SK-N-SH (cell line): ENCODE measurements around the gene TNK2. TPM values are rescaled to one million over a fixed set of nuclear protein-coding genes. Genes with fewer than 3 reads are reported as not detected.

Experiments
- CTCF ChIA-PET: fragments of 300-600, 350-600 bp; formaldehyde crosslinking; extraction: SDS; loops from one replicate; lab custom pipeline; 2021; lab: Yijun Ruan, JAX
- POLR2A ChIA-PET: fragments of 350-600 bp; sonication (Branson Sonifier 250); formaldehyde crosslinking; extraction: SDS; loops from one replicate; lab custom pipeline; 2020; ENCODE audit warnings: antibody characterized with exemption, inconsistent platforms; lab: Yijun Ruan, JAX
- DNase-seq: peaks from one replicate; pipeline ENCODE4 v3.0.0; 2012
- H2AFZ ChIP-seq: fragments of 200-600 bp; sonication (generic); 2 replicates; pipeline ENCODE4 v1.8.1; 2016; ENCODE audit warnings: antibody characterized with exemption, mild to moderate bottlenecking, low read depth
- H3F3A ChIP-seq: fragments of 200-600 bp; sonication (generic); replicated peaks from 2 replicates; pipeline ENCODE3; 2016; ENCODE audit warnings: antibody characterized with exemption, mild to moderate bottlenecking; ENCODE audit not compliant: insufficient read depth
- H3K27ac ChIP-seq, 2 experiments: fragments of 200-500 bp in 1 of 2; fragments of 200-600 bp in 1 of 2; sonication (Bioruptor generic) in 1 of 2; sonication (generic), shearing (Covaris generic) in 1 of 2; 2 replicates each; pipeline versions ENCODE4 v1.5.1 to v1.6.1; 2014 to 2016; ENCODE audit warnings: low read depth in 2 of 2, inconsistent platforms in 1 of 2, low read length in 1 of 2, mild to moderate bottlenecking in 1 of 2, mixed read lengths in 1 of 2
- H3K27me3 ChIP-seq: fragments of 200-600 bp; sonication (generic), shearing (Covaris generic); 2 replicates; pipeline ENCODE4 v1.6.1; 2016; ENCODE audit warnings: mixed run types; ENCODE audit not compliant: insufficient read depth
- H3K36me3 ChIP-seq, 2 experiments: fragments of 200-500 bp in 1 of 2; fragments of 200-600 bp in 1 of 2; sonication (Bioruptor generic) in 1 of 2; sonication (generic) in 1 of 2; replicated peaks in 1 of 2; 2 replicates each; pipeline versions ENCODE3 to v1.5.1; 2014 to 2016; ENCODE audit warnings: low read length in 1 of 2, mild to moderate bottlenecking in 1 of 2; ENCODE audit not compliant: insufficient read depth in 2 of 2, control insufficient read depth in 1 of 2
- H3K4me1 ChIP-seq, 2 experiments: fragments of 200-500 bp in 1 of 2; fragments of 200-600 bp in 1 of 2; sonication (Bioruptor generic) in 1 of 2; sonication (generic), shearing (Covaris generic) in 1 of 2; 2 replicates each; pipeline versions ENCODE4 v1.5.1 to v1.6.1; 2014 to 2016; ENCODE audit warnings: low read depth in 1 of 2, low read length in 1 of 2, mixed run types in 1 of 2; ENCODE audit not compliant: insufficient read depth in 2 of 2, control insufficient read depth in 1 of 2
- H3K4me2 ChIP-seq: fragments of 200-600 bp; sonication (generic), shearing (Covaris generic); 2 replicates; pipeline ENCODE4 v1.6.1; 2017; ENCODE audit warnings: mixed run types
- H3K4me3 ChIP-seq, 2 experiments: fragments of 200-500 bp in 1 of 2; fragments of 200-600 bp in 1 of 2; sonication (Bioruptor generic) in 1 of 2; sonication (generic), shearing (Covaris generic) in 1 of 2; 2 replicates each; pipeline versions ENCODE4 v1.5.1 to v1.8.1; 2014 to 2016; ENCODE audit warnings: low read depth in 2 of 2, inconsistent platforms in 1 of 2, low read length in 1 of 2, mild to moderate bottlenecking in 1 of 2, mixed read lengths in 1 of 2, moderate library complexity in 1 of 2
- H3K79me2 ChIP-seq: fragments of 200-600 bp; sonication (generic); 2 replicates; pipeline ENCODE4 v1.8.1; 2017; ENCODE audit warnings: mild to moderate bottlenecking; ENCODE audit not compliant: insufficient read depth
- H3K9ac ChIP-seq: fragments of 200-600 bp; sonication (generic); 2 replicates; pipeline ENCODE4 v1.6.1; 2017; ENCODE audit warnings: mixed run types
- H3K9me2 ChIP-seq: fragments of 200-600 bp; sonication (generic); 2 replicates; pipeline ENCODE4 v1.6.1; 2017; ENCODE audit warnings: mixed run types
- H3K9me3 ChIP-seq: fragments of 200-600 bp; sonication (generic); 2 replicates; pipeline ENCODE4 v1.6.1; 2017; ENCODE audit warnings: mixed run types, mild to moderate bottlenecking, moderate library complexity
- H4K20me1 ChIP-seq: fragments of 200-600 bp; sonication (generic); 2 replicates; pipeline ENCODE4 v1.6.1; 2017; ENCODE audit warnings: mild to moderate bottlenecking, mixed run types; ENCODE audit not compliant: insufficient read depth
- CHD2 ChIP-seq: fragments of 150-350 bp; IDR thresholded peaks from 2 replicates; pipeline ENCODE4 v1.6.1; 2018; ENCODE audit warnings: low read length; ENCODE audit not compliant: partially characterized antibody
- ELF1 ChIP-seq: IDR thresholded peaks from 2 replicates; pipeline ENCODE4 v1.4.0; 2012
- EZH2phosphoT487 ChIP-seq: fragments of 200-600 bp; sonication (generic); IDR thresholded peaks from 2 replicates; pipeline ENCODE4 v1.6.1; 2017; ENCODE audit warnings: low read depth, mixed run types, mild to moderate bottlenecking, antibody characterized with exemption, moderate library complexity, borderline replicate concordance
- FOSL2 ChIP-seq: IDR thresholded peaks from 2 replicates; pipeline ENCODE4 v1.4.0; 2012; ENCODE audit warnings: low read depth, mild to moderate bottlenecking, moderate library complexity, borderline replicate concordance
- FOXJ3 ChIP-seq: sonication (generic); formaldehyde crosslinking; IDR thresholded peaks from 2 replicates; pipeline ENCODE4 v1.5.1; 2020; ENCODE audit warnings: mild to moderate bottlenecking, missing genetic modification reagents
- FOXM1 ChIP-seq: IDR thresholded peaks from 2 replicates; pipeline ENCODE4 v1.4.0; 2012; ENCODE audit warnings: low read depth, mild to moderate bottlenecking
- GABPA ChIP-seq: IDR thresholded peaks from 2 replicates; pipeline ENCODE4 v1.4.0; 2012; ENCODE audit warnings: low read depth, mild to moderate bottlenecking
- GATA2 ChIP-seq: sonication (generic); formaldehyde crosslinking; IDR thresholded peaks from 2 replicates; pipeline ENCODE4 v1.5.0; 2020; ENCODE audit warnings: mild to moderate bottlenecking, missing genetic modification reagents
- MEF2A ChIP-seq: IDR thresholded peaks from 2 replicates; pipeline ENCODE4 v1.4.0; 2012; ENCODE audit warnings: low read depth, borderline replicate concordance
- MXI1 ChIP-seq: IDR thresholded peaks from 2 replicates; pipeline ENCODE4 v1.6.1; 2012; ENCODE audit warnings: mild to moderate bottlenecking, low read depth, low read length, improper control_type of control experiment
- NRF1 ChIP-seq: IDR thresholded peaks from 2 replicates; pipeline ENCODE4 v1.6.1; 2012; ENCODE audit warnings: low read depth, mild to moderate bottlenecking, low read length
- POLR2AphosphoS5 ChIP-seq: IDR thresholded peaks from 2 replicates; pipeline ENCODE4 v1.6.1; 2012; ENCODE audit warnings: low read depth, low read length
- RFX5 ChIP-seq: IDR thresholded peaks from 2 replicates; pipeline ENCODE4 v1.6.1; 2012; ENCODE audit warnings: mild to moderate bottlenecking, improper control_type of control experiment, low read length
- SMC3 ChIP-seq: IDR thresholded peaks from 2 replicates; pipeline ENCODE4 v1.6.1; 2012; ENCODE audit warnings: low read depth, low read length, improper control_type of control experiment
- TAF1 ChIP-seq: IDR thresholded peaks from 2 replicates; pipeline ENCODE4 v1.6.1; 2012; ENCODE audit warnings: low read depth, mild to moderate bottlenecking, low read length, moderate library complexity, borderline replicate concordance
- TCF12 ChIP-seq: IDR thresholded peaks from 2 replicates; pipeline ENCODE4 v1.4.0; 2012
- TEAD4 ChIP-seq: IDR thresholded peaks from 2 replicates; pipeline ENCODE4 v1.4.0; 2012; ENCODE audit warnings: mild to moderate bottlenecking, borderline replicate concordance; ENCODE audit not compliant: insufficient read depth
- WGBS: methylation state at CpG from one replicate; pipeline ENCODE4 v1.1.6; 2017; ENCODE audit warnings: low lambda C conversion rate; 5-methylcytosine and 5-hydroxymethylcytosine counted together
- polyA plus RNA-seq, 3 experiments: library from polyadenylated mRNA; depleted of rRNA; stranded (reverse); fragments of >200 nt; gene quantifications; 2 replicates each; pipeline ENCODE4 v1.2.3, GENCODE V29; 2012
- TF ChIP-seq, protein P1 (sequence below): IDR thresholded peaks from 2 replicates; pipeline ENCODE4 v1.4.0; 2012; ENCODE audit warnings: low read depth, borderline replicate concordance
- TF ChIP-seq, protein P2 (sequence below): IDR thresholded peaks from 2 replicates; pipeline ENCODE4 v1.6.1; 2012; ENCODE audit warnings: mild to moderate bottlenecking, low read depth, low read length, moderate library complexity
- TF ChIP-seq, protein P3 (sequence below): IDR thresholded peaks from 2 replicates; pipeline ENCODE4; 2012
- TF ChIP-seq, protein P4 (sequence below): IDR thresholded peaks from 2 replicates; pipeline ENCODE4 v1.4.0; 2012; ENCODE audit warnings: low read depth
- TF ChIP-seq, protein P5 (sequence below): fragments of 200-600 bp; sonication (generic); IDR thresholded peaks from 2 replicates; pipeline ENCODE4 v1.6.1; 2017; ENCODE audit warnings: antibody characterized with exemption, mild to moderate bottlenecking, moderate library complexity

TNK2 gene
- polyA plus RNA-seq, 1 of the 3 experiments (the other 2 are of a cell fraction) = 17.3 TPM

DNA sequence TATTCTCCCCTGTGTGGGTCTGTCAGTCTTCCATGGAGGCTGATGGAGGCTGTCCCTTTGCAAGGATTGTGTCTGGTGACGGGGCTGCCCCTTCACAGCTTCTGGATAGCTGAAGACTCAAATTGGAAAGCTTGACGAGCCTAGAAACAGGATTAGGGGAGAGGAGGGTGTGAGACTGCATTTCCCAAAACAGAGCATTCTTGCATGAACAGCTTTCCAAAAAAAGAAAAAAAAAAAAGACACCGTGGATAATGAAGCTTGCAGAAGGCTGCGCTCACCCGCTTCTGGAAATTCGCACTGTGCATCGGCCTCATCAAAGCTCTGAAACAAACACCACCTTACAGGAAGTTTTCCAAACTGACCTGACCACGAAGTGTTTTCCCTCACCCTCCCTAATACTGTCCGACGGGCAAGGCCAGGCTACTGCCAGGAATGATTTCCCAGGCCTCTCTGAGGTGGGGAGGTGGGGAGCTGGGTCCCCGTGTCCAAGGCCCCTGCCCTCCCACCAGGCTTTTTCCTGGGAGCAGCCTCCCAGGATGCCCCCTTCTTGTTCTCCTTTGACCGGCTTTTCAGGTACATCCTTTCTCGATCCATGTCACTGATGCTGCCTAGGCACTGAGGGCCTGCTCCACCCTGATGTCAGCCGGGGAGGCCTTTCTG, 71.7 kb downstream of the TNK2 start (continued):
- TF ChIP-seq, protein P1, sequence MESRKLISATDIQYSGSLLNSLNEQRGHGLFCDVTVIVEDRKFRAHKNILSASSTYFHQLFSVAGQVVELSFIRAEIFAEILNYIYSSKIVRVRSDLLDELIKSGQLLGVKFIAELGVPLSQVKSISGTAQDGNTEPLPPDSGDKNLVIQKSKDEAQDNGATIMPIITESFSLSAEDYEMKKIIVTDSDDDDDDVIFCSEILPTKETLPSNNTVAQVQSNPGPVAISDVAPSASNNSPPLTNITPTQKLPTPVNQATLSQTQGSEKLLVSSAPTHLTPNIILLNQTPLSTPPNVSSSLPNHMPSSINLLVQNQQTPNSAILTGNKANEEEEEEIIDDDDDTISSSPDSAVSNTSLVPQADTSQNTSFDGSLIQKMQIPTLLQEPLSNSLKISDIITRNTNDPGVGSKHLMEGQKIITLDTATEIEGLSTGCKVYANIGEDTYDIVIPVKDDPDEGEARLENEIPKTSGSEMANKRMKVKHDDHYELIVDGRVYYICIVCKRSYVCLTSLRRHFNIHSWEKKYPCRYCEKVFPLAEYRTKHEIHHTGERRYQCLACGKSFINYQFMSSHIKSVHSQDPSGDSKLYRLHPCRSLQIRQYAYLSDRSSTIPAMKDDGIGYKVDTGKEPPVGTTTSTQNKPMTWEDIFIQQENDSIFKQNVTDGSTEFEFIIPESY = no peak
- TF ChIP-seq, protein P2, sequence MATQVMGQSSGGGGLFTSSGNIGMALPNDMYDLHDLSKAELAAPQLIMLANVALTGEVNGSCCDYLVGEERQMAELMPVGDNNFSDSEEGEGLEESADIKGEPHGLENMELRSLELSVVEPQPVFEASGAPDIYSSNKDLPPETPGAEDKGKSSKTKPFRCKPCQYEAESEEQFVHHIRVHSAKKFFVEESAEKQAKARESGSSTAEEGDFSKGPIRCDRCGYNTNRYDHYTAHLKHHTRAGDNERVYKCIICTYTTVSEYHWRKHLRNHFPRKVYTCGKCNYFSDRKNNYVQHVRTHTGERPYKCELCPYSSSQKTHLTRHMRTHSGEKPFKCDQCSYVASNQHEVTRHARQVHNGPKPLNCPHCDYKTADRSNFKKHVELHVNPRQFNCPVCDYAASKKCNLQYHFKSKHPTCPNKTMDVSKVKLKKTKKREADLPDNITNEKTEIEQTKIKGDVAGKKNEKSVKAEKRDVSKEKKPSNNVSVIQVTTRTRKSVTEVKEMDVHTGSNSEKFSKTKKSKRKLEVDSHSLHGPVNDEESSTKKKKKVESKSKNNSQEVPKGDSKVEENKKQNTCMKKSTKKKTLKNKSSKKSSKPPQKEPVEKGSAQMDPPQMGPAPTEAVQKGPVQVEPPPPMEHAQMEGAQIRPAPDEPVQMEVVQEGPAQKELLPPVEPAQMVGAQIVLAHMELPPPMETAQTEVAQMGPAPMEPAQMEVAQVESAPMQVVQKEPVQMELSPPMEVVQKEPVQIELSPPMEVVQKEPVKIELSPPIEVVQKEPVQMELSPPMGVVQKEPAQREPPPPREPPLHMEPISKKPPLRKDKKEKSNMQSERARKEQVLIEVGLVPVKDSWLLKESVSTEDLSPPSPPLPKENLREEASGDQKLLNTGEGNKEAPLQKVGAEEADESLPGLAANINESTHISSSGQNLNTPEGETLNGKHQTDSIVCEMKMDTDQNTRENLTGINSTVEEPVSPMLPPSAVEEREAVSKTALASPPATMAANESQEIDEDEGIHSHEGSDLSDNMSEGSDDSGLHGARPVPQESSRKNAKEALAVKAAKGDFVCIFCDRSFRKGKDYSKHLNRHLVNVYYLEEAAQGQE = no peak

- ChIA-PET CTCF (interaction anchor here (0.9 to 1.9 kb wide), 3 partner anchors 8 to 24 kb away, joined by 3 to 7 read pairs (median 4); no protein-coding TSS in a partner anchor), POLR2A (no interaction called here)
- H4K20me1 ChIP-seq = no peaks in the 10 kb centered on the region
- H3K9me2 ChIP-seq = no peaks in the 10 kb centered on the region
- DNase-seq = no peak
- no peak overlapping the region for H2AFZ ChIP-seq
- H3K79me2 ChIP-seq = no peaks in the 10 kb centered on the region
- H3F3A ChIP-seq = no peaks in the 10 kb centered on the region
- no peaks in the 10 kb centered on the region for H3K36me3 ChIP-seq
- no peaks in the 10 kb centered on the region for H3K9me3 ChIP-seq
- no peak overlapping the region for H3K9ac ChIP-seq
- no peak overlapping the region for H3K4me3 ChIP-seq
- peaks cover 0 to 2% of the 10 kb centered on the region in 2 experiments; a peak in 1 of 4 replicates for H3K4me1 ChIP-seq
- H3K27ac ChIP-seq = no peak overlapping the region
- no peak overlapping the region for H3K4me2 ChIP-seq
- WGBS = 84% methylated on average over 5 of the region's 14 CpGs
- TF ChIP-seq, protein P3, sequence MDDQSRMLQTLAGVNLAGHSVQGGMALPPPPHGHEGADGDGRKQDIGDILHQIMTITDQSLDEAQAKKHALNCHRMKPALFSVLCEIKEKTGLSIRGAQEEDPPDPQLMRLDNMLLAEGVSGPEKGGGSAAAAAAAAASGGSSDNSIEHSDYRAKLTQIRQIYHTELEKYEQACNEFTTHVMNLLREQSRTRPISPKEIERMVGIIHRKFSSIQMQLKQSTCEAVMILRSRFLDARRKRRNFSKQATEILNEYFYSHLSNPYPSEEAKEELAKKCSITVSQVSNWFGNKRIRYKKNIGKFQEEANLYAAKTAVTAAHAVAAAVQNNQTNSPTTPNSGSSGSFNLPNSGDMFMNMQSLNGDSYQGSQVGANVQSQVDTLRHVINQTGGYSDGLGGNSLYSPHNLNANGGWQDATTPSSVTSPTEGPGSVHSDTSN = no peak
- no peak for TF ChIP-seq GABPA
- TF ChIP-seq TAF1 = no peak
- TF ChIP-seq, protein P4, sequence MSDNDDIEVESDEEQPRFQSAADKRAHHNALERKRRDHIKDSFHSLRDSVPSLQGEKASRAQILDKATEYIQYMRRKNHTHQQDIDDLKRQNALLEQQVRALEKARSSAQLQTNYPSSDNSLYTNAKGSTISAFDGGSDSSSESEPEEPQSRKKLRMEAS = no peak
- TF ChIP-seq TEAD4 = no peak
- TF ChIP-seq ELF1 = no peak
- TF ChIP-seq MXI1 = no peak
- no peak for TF ChIP-seq FOSL2
- no peak for TF ChIP-seq FOXM1
- TF ChIP-seq SMC3 = no peak
- no peak for TF ChIP-seq GATA2 (CRISPR knock-in tag)
- no peak for TF ChIP-seq MEF2A
- no peak for TF ChIP-seq EZH2phosphoT487
- no peak for TF ChIP-seq RFX5
- no peak for TF ChIP-seq NRF1
- no peak for TF ChIP-seq TCF12
- no peak for TF ChIP-seq FOXJ3 (CRISPR knock-in tag)
- no peak for TF ChIP-seq POLR2AphosphoS5
- no peak for TF ChIP-seq CHD2
- TF ChIP-seq, protein P5, sequence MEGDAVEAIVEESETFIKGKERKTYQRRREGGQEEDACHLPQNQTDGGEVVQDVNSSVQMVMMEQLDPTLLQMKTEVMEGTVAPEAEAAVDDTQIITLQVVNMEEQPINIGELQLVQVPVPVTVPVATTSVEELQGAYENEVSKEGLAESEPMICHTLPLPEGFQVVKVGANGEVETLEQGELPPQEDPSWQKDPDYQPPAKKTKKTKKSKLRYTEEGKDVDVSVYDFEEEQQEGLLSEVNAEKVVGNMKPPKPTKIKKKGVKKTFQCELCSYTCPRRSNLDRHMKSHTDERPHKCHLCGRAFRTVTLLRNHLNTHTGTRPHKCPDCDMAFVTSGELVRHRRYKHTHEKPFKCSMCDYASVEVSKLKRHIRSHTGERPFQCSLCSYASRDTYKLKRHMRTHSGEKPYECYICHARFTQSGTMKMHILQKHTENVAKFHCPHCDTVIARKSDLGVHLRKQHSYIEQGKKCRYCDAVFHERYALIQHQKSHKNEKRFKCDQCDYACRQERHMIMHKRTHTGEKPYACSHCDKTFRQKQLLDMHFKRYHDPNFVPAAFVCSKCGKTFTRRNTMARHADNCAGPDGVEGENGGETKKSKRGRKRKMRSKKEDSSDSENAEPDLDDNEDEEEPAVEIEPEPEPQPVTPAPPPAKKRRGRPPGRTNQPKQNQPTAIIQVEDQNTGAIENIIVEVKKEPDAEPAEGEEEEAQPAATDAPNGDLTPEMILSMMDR = no peak
- H3K27me3 ChIP-seq = no peaks in the 10 kb centered on the region
Measured at GRCh38 chr3:195835791-195836190, 72.6 kb downstream of the TNK2 start.
